ENCODE data around the gene RPL29.

Gene RPL29

GRCh38 chr3:51978143-51978502 lies 17.6 kb downstream of the RPL29 start:
- Histone ChIP-seq H4K8ac (ENCODE audit: low read depth, low read length) (no peak overlapping the region), H3K4me3 (ENCODE audit: low read length in 2 of 2) (no peak overlapping the region), H2BK12ac (ENCODE audit: low read length) (no peak overlapping the region), H2BK5ac (ENCODE audit: low read length) (no peak overlapping the region), H3K4ac (ENCODE audit: low read length) (no peak overlapping the region), H3K18ac (ENCODE audit: low read length) (no peak overlapping the region), H2BK15ac (ENCODE audit: low read length) (no peak overlapping the region), H3K4me2 (ENCODE audit: insufficient read depth, low read length, poor library complexity, severe bottlenecking) (no peak overlapping the region), H4K91ac (ENCODE audit: low read depth, low read length, poor library complexity) (no peak overlapping the region), H3K9me3 (replicated peaks in 1 of 2; ENCODE audit: control insufficient read depth in 2 of 2, insufficient read depth in 1 of 2, low read depth in 1 of 2, low read length in 2 of 2) (no peaks in the 10 kb centered on the region), H3K27ac (replicated peaks; ENCODE audit: low read length) (no peak overlapping the region), H2BK120ac (ENCODE audit: low read depth, low read length) (no peak overlapping the region), H3K14ac (ENCODE audit: low read length) (no peak overlapping the region), H2AFZ (ENCODE audit: low read length) (no peak overlapping the region), H3K79me1 (ENCODE audit: low read depth, low read length) (no peaks in the 10 kb centered on the region), H3K27me3 (ENCODE audit: control insufficient read depth in 3 of 3, insufficient read depth in 3 of 3, low read depth in 1 of 3, low read length in 3 of 3) (peaks cover 0 to 2% (median 0%) of the 10 kb centered on the region in 3 experiments), H2AK5ac (ENCODE audit: low read depth, low read length) (no peak overlapping the region), H3K23ac (ENCODE audit: low read depth, low read length, poor library complexity) (no peak overlapping the region), H3K36me3 (replicated peaks in 1 of 2; ENCODE audit: control insufficient read depth in 2 of 2, insufficient read depth in 2 of 2, low read length in 2 of 2) (peaks cover 0 to 9% of the 10 kb centered on the region in 2 donors), H3K9ac (ENCODE audit: low read depth, low read length, poor library complexity) (no peak overlapping the region), H3K4me1 (ENCODE audit: control insufficient read depth in 2 of 2, insufficient read depth in 1 of 2, low read depth in 1 of 2, low read length in 2 of 2) (peaks cover 24 to 27% of the 10 kb centered on the region in 2 donors)
- no CpG with 5 or more reads among the region's 4 CpGs for WGBS, 2 donors (ENCODE audit: extremely low coverage in 2 of 2, insufficient read length in 2 of 2, insufficient replicate concordance in 1 of 2)
- no peak for DNase-seq (ENCODE audit: low spot score)

- Histone ChIP-seq H3K23ac (ENCODE audit: low read depth, low read length, poor library complexity) (no peak overlapping the region), H3K18ac (ENCODE audit: low read length) (no peak overlapping the region), H3K14ac (ENCODE audit: low read length) (no peak overlapping the region), H3K79me1 (ENCODE audit: low read depth, low read length) (no peaks in the 10 kb centered on the region), H3K9ac (ENCODE audit: low read depth, low read length, poor library complexity) (no peak overlapping the region), H3K36me3 (replicated peaks in 1 of 2; ENCODE audit: control insufficient read depth in 2 of 2, insufficient read depth in 2 of 2, low read length in 2 of 2) (peaks cover 0 to 9% of the 10 kb centered on the region in 2 donors), H3K9me3 (replicated peaks in 1 of 2; ENCODE audit: control insufficient read depth in 2 of 2, insufficient read depth in 1 of 2, low read depth in 1 of 2, low read length in 2 of 2) (no peaks in the 10 kb centered on the region), H2BK5ac (ENCODE audit: low read length) (no peak overlapping the region), H3K27me3 (ENCODE audit: control insufficient read depth in 3 of 3, insufficient read depth in 3 of 3, low read depth in 1 of 3, low read length in 3 of 3) (peaks cover 0 to 2% (median 0%) of the 10 kb centered on the region in 3 experiments), H2AFZ (ENCODE audit: low read length) (no peak overlapping the region), H2BK15ac (ENCODE audit: low read length) (no peak overlapping the region), H2BK120ac (ENCODE audit: low read depth, low read length) (no peak overlapping the region), H3K4me2 (ENCODE audit: insufficient read depth, low read length, poor library complexity, severe bottlenecking) (no peak overlapping the region), H3K4ac (ENCODE audit: low read length) (no peak overlapping the region), H2BK12ac (ENCODE audit: low read length) (no peak overlapping the region), H3K27ac (replicated peaks; ENCODE audit: low read length) (no peak overlapping the region), H2AK5ac (ENCODE audit: low read depth, low read length) (peak overlapping the region; percentile 72), H4K91ac (ENCODE audit: low read depth, low read length, poor library complexity) (no peak overlapping the region), H3K4me1 (ENCODE audit: control insufficient read depth in 2 of 2, insufficient read depth in 1 of 2, low read depth in 1 of 2, low read length in 2 of 2) (peaks cover 22 to 25% of the 10 kb centered on the region in 2 donors), H4K8ac (ENCODE audit: low read depth, low read length) (no peak overlapping the region), H3K4me3 (ENCODE audit: low read length in 2 of 2) (peak overlapping the region in 1 of 2 donors; percentile 28)
- WGBS, 2 donors (ENCODE audit: extremely low coverage in 2 of 2, insufficient read length in 2 of 2, insufficient replicate concordance in 1 of 2): no CpG with 5 or more reads among the region's 9 CpGs
- no peak for DNase-seq (ENCODE audit: low spot score)
Observed at GRCh38 chr3:51977446-51978142, 18.1 kb downstream of the RPL29 start.

- Histone ChIP-seq H3K9me3 (replicated peaks in 1 of 2; ENCODE audit: control insufficient read depth in 2 of 2, insufficient read depth in 1 of 2, low read depth in 1 of 2, low read length in 2 of 2) (no peaks in the 10 kb centered on the region), H3K9ac (ENCODE audit: low read depth, low read length, poor library complexity) (no peak overlapping the region), H2BK12ac (ENCODE audit: low read length) (no peak overlapping the region), H3K79me1 (ENCODE audit: low read depth, low read length) (no peaks in the 10 kb centered on the region), H3K4me1 (ENCODE audit: control insufficient read depth in 2 of 2, insufficient read depth in 1 of 2, low read depth in 1 of 2, low read length in 2 of 2) (peaks cover 18 to 21% of the 10 kb centered on the region in 2 donors), H3K27me3 (ENCODE audit: control insufficient read depth in 3 of 3, insufficient read depth in 3 of 3, low read depth in 1 of 3, low read length in 3 of 3) (peaks cover 0 to 2% (median 0%) of the 10 kb centered on the region in 3 experiments), H2BK5ac (ENCODE audit: low read length) (peak overlapping the region; percentile 39), H3K23ac (ENCODE audit: low read depth, low read length, poor library complexity) (no peak overlapping the region), H3K18ac (ENCODE audit: low read length) (peak overlapping the region; percentile 72), H2BK15ac (ENCODE audit: low read length) (no peak overlapping the region), H3K27ac (replicated peaks; ENCODE audit: low read length) (peak overlapping the region; percentile 9), H3K4me3 (ENCODE audit: low read length in 2 of 2) (peak overlapping the region; percentile 69 to 76), H3K36me3 (replicated peaks in 1 of 2; ENCODE audit: control insufficient read depth in 2 of 2, insufficient read depth in 2 of 2, low read length in 2 of 2) (peaks cover 0 to 7% of the 10 kb centered on the region in 2 donors), H4K8ac (ENCODE audit: low read depth, low read length) (no peak overlapping the region), H3K14ac (ENCODE audit: low read length) (no peak overlapping the region), H4K91ac (ENCODE audit: low read depth, low read length, poor library complexity) (no peak overlapping the region), H2AK5ac (ENCODE audit: low read depth, low read length) (peak overlapping the region; percentile 51), H3K4ac (ENCODE audit: low read length) (no peak overlapping the region), H2AFZ (ENCODE audit: low read length) (no peak overlapping the region), H2BK120ac (ENCODE audit: low read depth, low read length) (no peak overlapping the region), H3K4me2 (ENCODE audit: insufficient read depth, low read length, poor library complexity, severe bottlenecking) (peak overlapping the region; percentile 93)
- DNase-seq (ENCODE audit: low spot score): no peak
- WGBS, 2 donors (ENCODE audit: extremely low coverage in 2 of 2, insufficient read length in 2 of 2, insufficient replicate concordance in 1 of 2): no CpG with 5 or more reads among the region's 46 CpGs
Observed at GRCh38 chr3:51975852-51976549, 19.7 kb downstream of the RPL29 start.
